ENCODE measurements around the gene LDB2. TPM values are rescaled to one million over a fixed set of nuclear protein-coding genes. Genes with fewer than 3 reads are reported as not detected.

LDB2 gene
- total RNA-seq, 2 donors from 2014 or later: 11.4 to 14.5 TPM

GRCh38 chr4:16881151-16881884 lies 17.1 kb downstream of the LDB2 start:
- Mint-ChIP-seq H3K27ac (no peak overlapping the region), H3K4me3 (no peak overlapping the region), H3K4me1 (no peaks in the 10 kb centered on the region), H3K36me3 (ENCODE audit: low read depth) (peaks cover 18% of the 10 kb centered on the region), H3K9me3 (peaks cover 33% of the 10 kb centered on the region), H3K27me3 (ENCODE audit: insufficient read depth) (no peaks in the 10 kb centered on the region)
- Histone ChIP-seq H3K9me3 (ENCODE audit: control insufficient read depth, low read length) (peaks cover 42% of the 10 kb centered on the region), H3K27me3 (ENCODE audit: control insufficient read depth, insufficient read depth, low read length, poor library complexity, severe bottlenecking) (no peaks in the 10 kb centered on the region), H3K36me3 (ENCODE audit: control insufficient read depth, insufficient read depth, low read length) (no peaks in the 10 kb centered on the region), H3K4me1 (ENCODE audit: control insufficient read depth, insufficient read depth, low read length) (no peaks in the 10 kb centered on the region), H3K4me3 (ENCODE audit: low read length) (peak overlapping the region; percentile 16), H3K9ac (ENCODE audit: extremely low read depth, low read length, poor library complexity, severe bottlenecking) (no peak overlapping the region), H3K27ac (ENCODE audit: low read depth, low read length) (no peak overlapping the region)
- 93 to 94% methylated on average over 5 to 7 of the region's 7 CpGs for WGBS, 2 experiments (ENCODE audit: insufficient coverage in 1 of 2, insufficient read length in 1 of 2)
- TF ChIP-seq CTCF (conservative IDR thresholded peaks at IDR 0.05): no peak
- DNase-seq: no peak

- H3K9me3 ChIP-seq (ENCODE audit: control insufficient read depth, low read length): peaks cover 35% of the 10 kb centered on the region
- Mint-ChIP-seq H3K4me3 (no peak overlapping the region), H3K27me3 (ENCODE audit: insufficient read depth) (no peaks in the 10 kb centered on the region), H3K36me3 (ENCODE audit: low read depth) (peaks cover 18% of the 10 kb centered on the region), H3K27ac (no peak overlapping the region), H3K4me1 (no peaks in the 10 kb centered on the region), H3K9me3 (peaks cover 31% of the 10 kb centered on the region)
- no peaks in the 10 kb centered on the region for H3K4me1 ChIP-seq (ENCODE audit: control insufficient read depth, insufficient read depth, low read length)
- no peak overlapping the region for H3K4me3 ChIP-seq (ENCODE audit: low read length)
- 78 to 88% methylated on average over 4 to 5 of the region's 5 CpGs for WGBS, 2 experiments (ENCODE audit: insufficient coverage in 1 of 2, insufficient read length in 1 of 2)
- no peak overlapping the region for H3K9ac ChIP-seq (ENCODE audit: extremely low read depth, low read length, poor library complexity, severe bottlenecking)
- H3K27ac ChIP-seq (ENCODE audit: low read depth, low read length): no peak overlapping the region
- no peak for DNase-seq
- no peaks in the 10 kb centered on the region for H3K36me3 ChIP-seq (ENCODE audit: control insufficient read depth, insufficient read depth, low read length)
- no peak for TF ChIP-seq CTCF (conservative IDR thresholded peaks at IDR 0.05)
- no peaks in the 10 kb centered on the region for H3K27me3 ChIP-seq (ENCODE audit: control insufficient read depth, insufficient read depth, low read length, poor library complexity, severe bottlenecking)
Observed at GRCh38 chr4:16875487-16875886, 23.0 kb downstream of the LDB2 start.

GRCh38 chr4:16869594-16870245 lies 28.7 kb downstream of the LDB2 start:
- H3K9me3 ChIP-seq (ENCODE audit: control insufficient read depth, low read length): peaks cover 7% of the 10 kb centered on the region
- DNase-seq: no peak
- H3K36me3 ChIP-seq (ENCODE audit: control insufficient read depth, insufficient read depth, low read length): no peaks in the 10 kb centered on the region
- TF ChIP-seq CTCF (conservative IDR thresholded peaks at IDR 0.05): no peak
- H3K27me3 Mint-ChIP-seq (ENCODE audit: insufficient read depth): peaks cover 11% of the 10 kb centered on the region
- H3K4me3 ChIP-seq (ENCODE audit: low read length): no peak overlapping the region
- peaks cover 6% of the 10 kb centered on the region for H3K4me1 Mint-ChIP-seq
- H3K27ac Mint-ChIP-seq: no peak overlapping the region
- no peak overlapping the region for H3K27ac ChIP-seq (ENCODE audit: low read depth, low read length)
- 95 to 97% methylated on average over 9 to 12 of the region's 12 CpGs for WGBS, 2 experiments (ENCODE audit: insufficient coverage in 1 of 2, insufficient read length in 1 of 2)
- H3K4me1 ChIP-seq (ENCODE audit: control insufficient read depth, insufficient read depth, low read length): peaks cover 7% of the 10 kb centered on the region
- H3K4me3 Mint-ChIP-seq: no peak overlapping the region
- peaks cover 2% of the 10 kb centered on the region for H3K9me3 Mint-ChIP-seq
- no peaks in the 10 kb centered on the region for H3K27me3 ChIP-seq (ENCODE audit: control insufficient read depth, insufficient read depth, low read length, poor library complexity, severe bottlenecking)
- peaks cover 2% of the 10 kb centered on the region for H3K36me3 Mint-ChIP-seq (ENCODE audit: low read depth)
- H3K9ac ChIP-seq (ENCODE audit: extremely low read depth, low read length, poor library complexity, severe bottlenecking): no peak overlapping the region
